GM21423 (cell line): ENCODE data around the gene OR52B2.

Experiments
- ATAC-seq: cut with Tn5 transposase; IDR thresholded peaks from one replicate; pipeline ENCODE4 v1.9.1; 2021; ENCODE audit warnings: mild to moderate bottlenecking, moderate library complexity; ENCODE audit not compliant: unreplicated experiment

The OR52B2 gene

DNA sequence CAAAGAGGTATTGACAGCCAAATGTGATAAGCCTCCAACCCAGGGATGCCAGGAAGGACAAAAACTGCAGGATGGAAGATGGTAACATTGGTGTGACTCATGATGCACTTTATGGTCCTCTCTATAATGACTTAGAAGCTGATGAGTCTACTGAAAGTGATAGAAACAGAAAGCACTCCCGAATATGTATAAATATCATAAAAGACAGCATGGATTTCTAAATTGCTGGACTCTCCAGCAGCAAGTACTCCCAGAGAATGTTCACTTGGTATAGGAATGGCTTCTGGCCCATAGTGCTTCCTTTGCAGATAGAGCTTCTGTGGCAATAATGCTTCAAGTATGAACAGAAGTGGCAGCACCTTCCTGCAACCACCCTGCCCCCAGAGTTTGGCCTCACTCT is at the start of gene OR52B2:
TSS of gene OR52B2 (minus strand) at position 101 of the 400 bp plus-strand sequence. CDS start at position 101, 0 bp downstream.
- ATAC-seq: no peak

DNA sequence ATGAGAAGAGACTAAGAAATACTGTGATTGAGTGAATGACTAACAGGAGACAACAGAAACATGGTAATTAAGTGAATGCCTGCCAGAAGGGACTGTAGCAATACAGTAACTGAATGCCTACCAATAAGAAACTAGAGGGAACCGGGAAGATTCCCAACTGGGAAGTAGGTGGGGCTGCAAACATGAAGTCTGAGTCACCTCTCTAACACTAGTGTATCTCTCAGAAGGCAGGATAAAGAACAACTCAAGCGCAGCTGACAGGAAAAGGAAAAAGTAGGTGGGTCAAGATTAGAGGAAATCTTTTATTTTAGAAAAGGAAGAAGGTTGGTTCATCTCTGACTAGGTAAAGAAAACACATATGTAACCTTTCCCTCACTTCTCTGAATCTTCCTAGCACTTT is 49.2 kb upstream of the OR52B2 start:
- no peak for ATAC-seq

DNA sequence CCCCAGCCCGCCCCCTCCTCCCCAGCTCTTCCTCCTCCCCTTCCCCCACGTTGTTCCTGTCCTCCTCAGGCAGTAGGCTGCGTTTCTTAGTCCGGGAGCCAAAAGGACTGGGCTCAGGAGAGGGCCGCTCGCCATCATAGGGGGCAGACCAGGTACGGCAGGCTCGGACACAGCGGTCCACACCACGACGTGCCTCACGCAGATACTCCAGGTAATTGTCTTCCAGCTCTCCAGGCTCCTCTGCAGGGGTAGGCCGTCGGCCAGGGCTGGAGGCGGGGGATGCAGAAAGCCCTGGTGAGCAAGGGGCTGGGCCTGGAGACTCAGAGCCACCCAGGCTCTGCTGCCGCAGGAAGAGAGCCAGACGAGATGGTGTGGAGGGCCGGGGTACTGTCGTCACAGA is 47.6 kb upstream of the OR52B2 start:
- ATAC-seq: no peak

DNA sequence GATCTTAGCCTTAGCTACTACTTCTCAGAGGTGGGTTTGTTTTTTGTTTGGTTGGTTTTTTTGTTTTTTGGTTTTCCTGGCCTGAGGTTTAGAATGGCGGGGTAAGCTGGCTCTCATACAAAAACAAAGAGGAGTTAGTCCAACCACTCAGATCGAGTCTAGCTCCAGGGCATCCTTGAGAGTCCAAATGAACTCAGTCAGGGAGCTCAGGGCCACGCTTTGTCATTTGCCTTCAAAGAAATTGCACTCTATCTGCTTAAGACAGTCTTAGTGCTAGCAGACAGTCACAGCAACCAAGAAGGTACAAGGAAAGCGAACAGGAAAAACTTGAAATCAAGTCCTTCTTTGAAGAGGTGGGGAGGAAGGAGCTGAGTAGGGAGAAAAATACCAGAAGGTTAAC is 46.4 kb upstream of the OR52B2 start:
- no peak for ATAC-seq

DNA sequence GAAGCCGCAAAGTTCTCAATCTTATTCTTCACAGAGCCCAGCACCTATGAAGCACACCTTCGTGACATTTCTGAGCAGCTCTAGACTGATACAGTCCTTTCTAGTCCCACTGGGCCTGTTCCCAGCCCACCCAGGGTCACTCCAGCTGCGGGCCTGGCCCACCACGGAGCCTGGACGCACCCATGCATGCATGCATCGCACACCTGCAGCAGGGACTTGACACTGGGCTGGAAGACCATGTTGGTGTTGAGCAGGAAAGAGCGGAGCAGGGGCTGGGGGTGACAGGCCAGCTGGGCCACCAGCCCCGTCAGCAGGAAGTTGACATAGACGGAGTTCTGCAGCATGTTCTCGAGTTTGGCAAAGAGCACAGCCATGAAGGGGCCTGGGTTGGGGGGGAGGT is 44.4 kb upstream of the OR52B2 start:
- ATAC-seq: no peak

DNA sequence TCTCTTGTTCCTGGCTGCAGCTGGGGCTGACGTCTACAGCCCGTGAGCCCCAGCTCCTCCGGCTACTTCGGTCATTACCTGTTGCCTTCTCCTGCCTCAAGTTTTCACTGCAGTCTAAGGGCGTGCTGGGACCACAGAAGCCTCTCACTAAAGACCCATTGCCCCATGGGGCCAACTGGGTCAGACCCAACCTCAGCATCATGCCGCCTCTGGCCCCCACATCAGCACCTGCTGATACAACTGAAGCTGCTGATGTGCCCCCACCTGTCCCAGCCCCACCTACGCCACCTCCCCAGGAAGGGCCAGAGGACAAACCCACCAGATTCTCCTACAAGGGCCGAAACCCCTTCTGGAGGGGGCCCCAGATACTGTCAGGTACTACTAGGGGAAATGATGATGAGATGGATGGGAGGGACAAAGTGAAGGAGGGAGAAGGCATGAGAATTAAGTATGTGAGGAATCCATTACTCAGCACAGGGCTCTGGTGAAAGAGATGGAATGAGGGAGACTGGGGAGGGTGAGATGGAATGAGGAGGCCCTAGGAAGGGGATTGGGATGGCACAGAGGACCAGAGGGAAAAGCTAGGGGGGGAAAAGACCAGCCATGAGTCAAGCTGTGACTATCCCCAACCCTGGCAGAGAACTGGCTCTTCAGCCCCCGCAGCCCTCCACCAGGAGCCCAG is 40.3 kb upstream of the OR52B2 start:
- ATAC-seq: no peak

DNA sequence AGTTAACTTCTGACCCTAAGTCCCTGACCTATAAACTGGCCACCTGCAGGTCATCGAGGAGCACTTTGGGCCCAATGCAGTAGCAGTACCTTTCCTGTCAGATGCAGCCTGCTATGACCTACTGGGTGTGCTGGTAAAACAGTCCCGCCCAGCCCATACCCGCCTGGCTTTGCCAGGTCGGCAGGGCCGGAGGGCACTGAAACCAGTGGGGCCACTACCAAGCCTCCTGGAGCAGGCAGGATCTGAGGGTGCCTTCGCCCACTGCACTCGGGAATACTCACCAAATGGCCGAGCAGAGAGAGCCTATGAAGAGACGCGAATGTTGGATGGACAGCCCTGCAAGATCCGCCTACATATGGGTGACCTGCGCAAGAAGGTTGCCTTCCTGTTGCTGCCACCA is 39.7 kb upstream of the OR52B2 start:
- ATAC-seq: no peak

DNA sequence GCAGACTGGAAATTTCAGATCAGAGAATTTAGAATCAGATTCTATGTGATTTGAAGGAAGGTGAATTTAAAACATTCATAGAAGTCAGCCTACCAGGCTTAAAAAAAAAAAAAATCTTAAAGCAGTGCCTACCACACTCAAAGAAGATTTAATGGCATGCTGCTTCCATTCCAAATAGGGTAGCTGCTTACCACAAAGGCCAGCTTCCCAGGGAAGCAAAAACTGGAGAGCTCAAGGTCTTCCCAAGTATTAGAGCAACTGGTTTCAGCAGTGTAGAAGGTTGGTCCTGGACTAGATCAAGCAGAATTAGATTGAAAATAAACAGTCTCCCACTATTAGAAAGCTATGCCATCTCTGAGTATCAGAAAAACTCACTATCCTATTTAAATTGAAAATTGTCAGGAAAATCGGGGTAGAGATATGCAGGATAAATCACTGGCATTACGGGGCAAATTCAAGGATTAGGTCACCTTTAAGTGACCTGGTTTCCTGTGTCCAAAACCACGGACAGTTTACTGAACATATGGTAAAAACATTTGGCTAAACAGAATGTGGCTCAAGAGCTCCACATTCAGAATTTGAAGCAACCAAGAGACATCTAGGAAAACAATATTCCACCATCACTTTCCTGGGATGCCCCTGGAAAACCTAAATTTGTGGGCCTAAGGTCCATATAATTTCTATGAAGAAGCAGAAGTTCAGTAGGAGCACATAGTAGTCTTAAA is 36.5 kb upstream of the OR52B2 start:
- no peak for ATAC-seq

DNA sequence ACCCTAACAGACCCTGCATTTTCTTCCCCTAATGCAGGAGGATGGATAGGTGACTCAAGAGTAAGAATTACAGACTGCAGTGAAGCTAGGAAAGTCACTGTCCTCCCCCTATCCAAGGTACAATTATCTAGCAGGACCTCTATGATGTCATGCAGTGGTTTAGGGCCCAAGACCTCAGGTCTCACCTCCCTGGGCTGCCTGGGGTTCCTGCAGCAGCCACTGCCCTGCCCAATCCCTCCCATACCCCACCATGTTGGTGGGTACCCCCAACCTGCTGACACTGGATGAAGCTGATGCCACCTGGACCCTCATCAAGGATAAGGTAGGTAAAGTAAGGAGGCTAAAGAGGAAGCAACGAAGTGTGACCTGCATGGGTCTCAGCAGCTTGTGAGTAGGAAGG is 35.2 kb upstream of the OR52B2 start, which contains the start of gene C11orf42:
TSS of gene C11orf42 (plus strand) at position 192 of the 400 bp plus-strand sequence. CDS start at position 251, 59 bp downstream.
- no peak for ATAC-seq

DNA sequence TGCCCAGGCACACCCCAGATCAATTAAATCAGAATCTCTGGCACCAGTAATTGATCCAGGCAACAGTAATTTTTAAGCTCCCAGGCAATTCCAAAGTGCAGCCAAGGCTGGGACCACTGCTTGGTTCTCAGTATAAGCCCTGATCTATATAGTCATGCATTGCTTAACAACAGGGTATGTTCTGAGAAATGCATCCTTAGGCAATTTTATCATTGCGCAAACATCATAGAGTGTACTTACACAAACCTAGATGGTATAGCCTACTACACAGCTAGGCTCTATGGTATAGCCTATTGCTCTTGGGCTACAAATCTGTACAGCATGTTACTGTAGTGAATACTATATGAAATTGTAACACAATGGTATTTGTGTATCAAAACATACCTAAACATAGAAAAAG is 34.6 kb upstream of the OR52B2 start:
- ATAC-seq: no peak

DNA sequence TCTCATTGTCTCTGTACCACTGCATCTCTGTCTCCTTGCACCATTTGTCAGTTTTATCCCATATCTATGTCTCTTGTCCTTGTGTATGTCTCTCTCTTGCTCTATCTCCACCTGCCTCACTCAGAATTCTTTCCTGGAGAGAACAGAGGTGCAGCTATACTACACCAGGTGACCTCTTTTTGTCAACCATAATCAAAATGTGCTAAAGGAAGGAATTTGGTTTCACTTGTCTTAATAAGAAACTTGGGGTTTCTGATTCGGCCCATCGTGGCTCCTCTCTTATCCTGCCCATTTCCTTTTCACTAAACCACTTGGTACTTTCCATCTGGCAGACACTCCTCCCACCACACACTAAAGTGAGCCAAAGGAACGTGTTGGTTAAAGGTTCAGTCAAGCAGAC is 33.2 kb upstream of the OR52B2 start:
- ATAC-seq: peak; percentile 80

DNA sequence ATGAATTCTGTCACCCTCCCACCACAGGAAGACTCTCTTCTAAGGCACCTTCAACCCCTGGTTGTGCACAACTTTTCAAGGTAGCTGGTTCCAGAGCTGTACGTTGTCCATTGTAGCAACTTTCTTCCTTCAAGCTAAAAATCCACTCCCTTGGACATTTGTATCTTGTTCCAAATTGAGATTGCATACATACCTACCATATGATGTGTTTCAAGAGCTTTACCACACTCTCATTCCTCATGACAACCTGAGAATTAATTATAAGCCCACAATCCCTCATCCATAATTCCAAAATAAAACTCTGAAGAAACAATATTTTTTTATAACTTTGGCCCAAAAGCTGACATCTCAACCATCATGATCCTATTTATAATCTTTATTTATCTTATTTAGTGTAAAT is 31.9 kb upstream of the OR52B2 start:
- no peak for ATAC-seq

DNA sequence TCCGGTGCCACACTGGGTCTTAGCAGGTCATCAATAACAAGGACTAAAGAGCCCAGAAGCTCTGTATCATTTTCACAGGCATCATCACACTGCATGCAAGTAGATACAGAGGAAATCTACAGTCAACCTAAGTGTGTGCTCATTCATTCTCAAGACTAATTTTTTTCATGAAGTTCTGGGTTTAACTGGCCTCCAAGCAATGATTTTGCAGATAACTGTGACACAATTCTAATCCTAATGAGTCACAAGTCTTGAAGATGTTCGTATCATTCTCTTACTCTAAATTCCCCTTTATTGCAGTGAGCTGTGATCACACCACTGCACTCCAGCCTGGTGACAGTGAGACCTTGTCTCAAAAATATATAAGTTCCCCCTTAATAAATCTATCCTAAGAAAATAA is 31.4 kb upstream of the OR52B2 start:
- no peak for ATAC-seq

DNA sequence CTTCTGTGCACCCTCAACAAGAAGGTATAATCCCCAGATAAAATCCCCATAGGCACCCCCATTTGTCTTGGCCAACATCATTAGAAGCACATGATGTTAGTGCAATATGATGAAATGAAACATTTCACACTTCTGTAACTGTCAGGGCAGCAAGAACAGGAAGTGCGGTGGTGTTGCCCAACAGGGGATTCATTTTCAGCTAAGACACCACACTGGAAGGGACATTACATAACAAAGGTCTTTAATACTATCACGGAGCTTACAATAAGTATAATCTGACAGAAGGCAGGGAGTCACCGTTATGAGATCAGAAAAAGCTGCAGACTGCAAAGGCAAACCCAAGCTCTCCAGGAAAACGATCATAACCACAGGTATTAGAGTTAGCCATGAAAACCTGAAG is 30.8 kb upstream of the OR52B2 start:
- ATAC-seq: no peak

DNA sequence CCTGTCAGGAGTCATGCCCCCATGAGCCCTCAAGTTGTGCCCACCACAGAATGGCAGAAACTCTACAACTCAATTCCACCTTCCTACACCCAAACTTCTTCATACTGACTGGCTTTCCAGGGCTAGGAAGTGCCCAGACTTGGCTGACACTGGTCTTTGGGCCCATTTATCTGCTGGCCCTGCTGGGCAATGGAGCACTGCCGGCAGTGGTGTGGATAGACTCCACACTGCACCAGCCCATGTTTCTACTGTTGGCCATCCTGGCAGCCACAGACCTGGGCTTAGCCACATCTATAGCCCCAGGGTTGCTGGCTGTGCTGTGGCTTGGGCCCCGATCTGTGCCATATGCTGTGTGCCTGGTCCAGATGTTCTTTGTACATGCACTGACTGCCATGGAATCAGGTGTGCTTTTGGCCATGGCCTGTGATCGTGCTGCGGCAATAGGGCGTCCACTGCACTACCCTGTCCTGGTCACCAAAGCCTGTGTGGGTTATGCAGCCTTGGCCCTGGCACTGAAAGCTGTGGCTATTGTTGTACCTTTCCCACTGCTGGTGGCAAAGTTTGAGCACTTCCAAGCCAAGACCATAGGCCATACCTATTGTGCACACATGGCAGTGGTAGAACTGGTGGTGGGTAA is 29.2 kb upstream of the OR52B2 start, which contains the start of gene OR52W1:
TSS of gene OR52W1 (plus strand) at position 51 of the 637 bp plus-strand sequence. CDS start at position 51, 0 bp downstream.
- no peak for ATAC-seq

DNA sequence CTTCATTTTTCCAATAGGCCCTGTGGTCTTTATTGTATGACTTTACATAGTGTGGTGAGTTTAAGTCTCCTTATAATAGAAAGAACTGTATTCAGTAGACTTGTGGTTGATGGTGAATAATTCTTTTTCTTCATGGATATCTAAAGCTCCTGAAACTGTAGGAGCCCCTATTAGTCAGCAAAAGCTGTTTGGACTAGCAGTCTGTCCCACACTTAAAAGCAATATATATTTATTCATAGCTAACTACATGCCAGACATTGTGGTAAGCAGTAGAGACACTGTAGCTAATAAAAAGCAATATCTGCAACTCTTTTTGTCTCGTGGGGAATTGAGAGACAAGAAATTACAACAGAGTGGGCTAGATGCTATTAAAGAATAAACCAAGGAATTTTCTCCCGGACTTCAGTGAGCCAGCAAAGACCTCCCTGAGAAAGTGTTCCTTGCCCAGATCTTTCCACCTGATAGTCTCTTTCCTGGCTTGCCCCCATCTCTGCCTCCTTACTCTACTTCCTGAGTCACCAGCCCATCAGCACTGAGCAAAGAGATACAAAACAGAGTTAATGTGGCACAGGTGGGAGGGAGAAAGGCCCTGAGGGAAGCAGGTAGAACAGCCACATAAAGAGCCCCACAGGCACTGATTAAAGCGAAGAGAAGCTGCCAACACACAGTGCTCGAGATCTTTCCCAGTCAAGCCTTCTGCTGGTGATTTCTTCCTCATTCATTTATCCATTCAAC is 27.5 kb upstream of the OR52B2 start:
- ATAC-seq: no peak

DNA sequence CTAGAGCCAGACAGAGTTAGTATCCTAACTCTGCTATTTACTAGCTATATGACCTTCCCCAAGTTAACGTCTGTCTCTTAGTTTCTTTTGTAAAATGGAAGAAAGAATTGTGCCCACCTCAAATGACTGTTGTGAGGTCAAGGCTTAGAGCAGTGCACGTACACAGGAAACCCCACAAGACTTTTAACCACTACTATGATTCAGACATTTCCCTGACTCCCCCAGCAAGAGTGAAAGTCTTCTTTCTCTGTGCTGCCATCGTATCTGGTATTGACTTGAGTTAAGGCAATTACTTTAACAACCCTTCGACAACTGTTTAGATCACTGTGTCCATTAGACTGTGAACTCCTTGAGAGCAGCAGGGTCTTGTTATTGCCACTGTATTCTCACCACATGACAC is 26.3 kb upstream of the OR52B2 start:
- peak; percentile 41 for ATAC-seq

DNA sequence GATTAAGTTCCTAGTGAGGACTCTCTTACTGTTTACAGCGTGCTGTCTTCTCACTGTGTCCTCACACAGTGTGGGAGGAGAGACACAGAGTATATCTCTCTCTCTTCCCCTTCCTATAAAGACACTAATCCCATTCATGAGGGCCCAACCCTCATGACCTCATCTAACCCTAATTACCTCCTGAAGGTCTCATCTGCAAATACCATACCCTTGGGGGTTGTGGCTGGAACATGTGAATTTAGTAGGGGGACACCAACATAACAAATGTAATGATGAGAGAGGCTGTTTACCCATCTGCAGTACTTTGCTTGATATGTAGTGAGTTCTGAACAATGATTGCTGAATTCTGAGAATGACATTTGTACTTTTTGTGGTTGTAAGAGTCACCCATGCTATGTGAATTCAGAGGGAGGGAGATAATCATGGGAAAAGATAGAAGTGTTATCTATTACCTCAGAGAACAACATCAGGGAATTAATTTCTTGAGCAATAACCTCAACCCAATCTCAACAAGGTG is 24.0 kb upstream of the OR52B2 start:
- no peak for ATAC-seq

DNA sequence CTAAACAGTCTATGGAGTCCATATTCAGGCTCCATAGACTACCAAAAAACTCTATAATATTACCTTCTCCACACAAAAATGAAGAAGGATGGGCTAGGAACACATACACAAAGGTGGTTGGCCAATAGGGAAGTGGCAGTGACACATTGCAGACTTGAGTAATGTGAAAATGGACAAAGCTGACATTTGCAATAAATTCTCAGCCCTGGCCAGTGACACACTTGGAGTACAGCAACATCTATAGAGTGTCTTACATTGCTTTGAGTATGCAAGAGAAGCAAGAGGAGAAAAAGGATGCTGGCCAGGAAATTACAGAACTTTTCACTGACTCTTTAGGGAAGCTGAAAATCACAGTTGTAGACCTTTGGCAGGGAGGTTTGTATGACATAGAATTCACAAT is 21.6 kb upstream of the OR52B2 start:
- ATAC-seq: no peak

DNA sequence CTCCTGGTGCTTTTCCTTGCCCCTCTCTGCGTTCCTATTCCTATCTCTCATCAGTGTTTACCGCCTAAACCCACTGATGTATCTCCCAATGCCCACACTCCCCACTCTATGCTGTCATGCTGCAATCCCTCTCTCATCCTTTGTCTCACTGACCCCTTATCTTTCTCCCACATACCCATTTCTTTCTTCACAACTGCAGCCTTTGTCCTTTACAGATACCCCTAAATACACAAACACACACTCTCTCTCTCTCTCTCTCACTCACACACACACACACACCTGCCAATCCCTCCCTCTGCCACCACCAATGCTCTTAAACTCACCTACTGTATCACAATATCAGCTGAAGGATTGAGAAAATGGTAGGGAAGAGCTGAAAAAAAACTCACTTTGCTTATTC is 5.3 kb upstream of the OR52B2 start:
- no peak for ATAC-seq
